Ishikawa (cell line): ENCODE measurements around the gene HPS4.

Source experiments
- CEBPB ChIP-seq: IDR thresholded peaks from 2 replicates; pipeline ENCODE4 v1.6.1; 2012
- CREB1 ChIP-seq: IDR thresholded peaks from 2 replicates; pipeline ENCODE4 v1.6.1; 2012; ENCODE audit warnings: low read depth
- TAF1 ChIP-seq: IDR thresholded peaks from 2 replicates; pipeline ENCODE4 v1.6.1; 2012; ENCODE audit warnings: low read depth, mild to moderate bottlenecking
- TCF12 ChIP-seq: IDR thresholded peaks from 2 replicates; pipeline ENCODE4 v1.6.1; 2012; ENCODE audit warnings: low read depth
- YY1 ChIP-seq: IDR thresholded peaks from 2 replicates; pipeline ENCODE4 v1.6.1; 2012; ENCODE audit warnings: low read depth
- TF ChIP-seq, protein P1 (sequence below): IDR thresholded peaks from 2 replicates; pipeline ENCODE4 v1.6.1; 2012; ENCODE audit warnings: low read depth, mild to moderate bottlenecking

DNA sequence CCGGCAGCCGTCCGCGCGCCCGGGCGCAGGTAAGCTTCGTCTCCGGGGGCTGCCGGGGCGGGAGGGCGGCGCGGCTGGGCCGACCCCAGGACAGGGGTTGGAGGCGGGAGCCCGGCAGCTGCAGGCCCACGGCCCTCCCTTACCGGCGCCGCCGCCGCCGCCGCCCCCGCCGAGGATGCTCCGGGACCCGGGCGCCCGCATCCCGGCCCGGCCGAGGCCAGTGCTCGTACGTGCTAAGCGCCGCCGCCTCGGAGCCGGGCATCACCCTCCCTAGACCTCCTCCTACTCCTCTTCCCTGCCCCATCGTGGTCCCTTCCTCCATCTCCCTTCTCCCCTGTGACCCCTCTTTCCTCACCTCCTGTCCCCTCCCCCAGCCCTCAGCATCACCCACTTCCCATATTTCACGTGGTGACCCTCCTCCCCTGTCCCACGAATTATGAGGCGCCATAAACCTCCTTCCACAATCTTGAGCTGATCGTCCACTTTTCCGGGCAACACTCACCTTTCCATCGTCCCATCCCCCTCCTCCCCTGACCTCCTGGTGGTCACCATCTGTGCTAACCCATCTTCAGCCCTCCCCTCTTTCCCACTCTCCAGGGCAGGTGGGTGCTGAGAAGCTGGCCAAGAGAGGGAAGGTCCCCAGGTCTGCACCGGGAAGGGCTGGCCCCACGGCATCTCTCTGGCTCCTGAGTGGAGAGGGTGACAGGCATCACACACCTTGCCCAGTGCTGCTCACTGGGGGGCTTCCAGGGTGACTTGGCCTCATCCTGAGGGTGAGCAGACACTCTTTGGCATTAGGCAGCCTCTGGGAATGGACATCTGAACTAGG lies 53.9 kb downstream of the HPS4 start:
- TF ChIP-seq YY1 (no peak), TAF1 (no peak), CEBPB (no peak), CREB1 (no peak), TCF12 (no peak)
- TF ChIP-seq, protein P1, sequence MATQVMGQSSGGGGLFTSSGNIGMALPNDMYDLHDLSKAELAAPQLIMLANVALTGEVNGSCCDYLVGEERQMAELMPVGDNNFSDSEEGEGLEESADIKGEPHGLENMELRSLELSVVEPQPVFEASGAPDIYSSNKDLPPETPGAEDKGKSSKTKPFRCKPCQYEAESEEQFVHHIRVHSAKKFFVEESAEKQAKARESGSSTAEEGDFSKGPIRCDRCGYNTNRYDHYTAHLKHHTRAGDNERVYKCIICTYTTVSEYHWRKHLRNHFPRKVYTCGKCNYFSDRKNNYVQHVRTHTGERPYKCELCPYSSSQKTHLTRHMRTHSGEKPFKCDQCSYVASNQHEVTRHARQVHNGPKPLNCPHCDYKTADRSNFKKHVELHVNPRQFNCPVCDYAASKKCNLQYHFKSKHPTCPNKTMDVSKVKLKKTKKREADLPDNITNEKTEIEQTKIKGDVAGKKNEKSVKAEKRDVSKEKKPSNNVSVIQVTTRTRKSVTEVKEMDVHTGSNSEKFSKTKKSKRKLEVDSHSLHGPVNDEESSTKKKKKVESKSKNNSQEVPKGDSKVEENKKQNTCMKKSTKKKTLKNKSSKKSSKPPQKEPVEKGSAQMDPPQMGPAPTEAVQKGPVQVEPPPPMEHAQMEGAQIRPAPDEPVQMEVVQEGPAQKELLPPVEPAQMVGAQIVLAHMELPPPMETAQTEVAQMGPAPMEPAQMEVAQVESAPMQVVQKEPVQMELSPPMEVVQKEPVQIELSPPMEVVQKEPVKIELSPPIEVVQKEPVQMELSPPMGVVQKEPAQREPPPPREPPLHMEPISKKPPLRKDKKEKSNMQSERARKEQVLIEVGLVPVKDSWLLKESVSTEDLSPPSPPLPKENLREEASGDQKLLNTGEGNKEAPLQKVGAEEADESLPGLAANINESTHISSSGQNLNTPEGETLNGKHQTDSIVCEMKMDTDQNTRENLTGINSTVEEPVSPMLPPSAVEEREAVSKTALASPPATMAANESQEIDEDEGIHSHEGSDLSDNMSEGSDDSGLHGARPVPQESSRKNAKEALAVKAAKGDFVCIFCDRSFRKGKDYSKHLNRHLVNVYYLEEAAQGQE = no peak
